NCI-H748 treated with DMSO at 0.1 percent for 48 hours (cell line): ENCODE data around the gene ZNF729.
"Not testable (repeated sequence)": the region's sequence is repeated elsewhere in the genome, so short reads cannot be mapped to it uniquely, and the experiment has no call there.

ENCODE experiments used
- DNase-seq: peaks from one replicate; lab custom pipeline; 2025; lab: John Stamatoyannopoulos, UW

Gene ZNF729

DNA sequence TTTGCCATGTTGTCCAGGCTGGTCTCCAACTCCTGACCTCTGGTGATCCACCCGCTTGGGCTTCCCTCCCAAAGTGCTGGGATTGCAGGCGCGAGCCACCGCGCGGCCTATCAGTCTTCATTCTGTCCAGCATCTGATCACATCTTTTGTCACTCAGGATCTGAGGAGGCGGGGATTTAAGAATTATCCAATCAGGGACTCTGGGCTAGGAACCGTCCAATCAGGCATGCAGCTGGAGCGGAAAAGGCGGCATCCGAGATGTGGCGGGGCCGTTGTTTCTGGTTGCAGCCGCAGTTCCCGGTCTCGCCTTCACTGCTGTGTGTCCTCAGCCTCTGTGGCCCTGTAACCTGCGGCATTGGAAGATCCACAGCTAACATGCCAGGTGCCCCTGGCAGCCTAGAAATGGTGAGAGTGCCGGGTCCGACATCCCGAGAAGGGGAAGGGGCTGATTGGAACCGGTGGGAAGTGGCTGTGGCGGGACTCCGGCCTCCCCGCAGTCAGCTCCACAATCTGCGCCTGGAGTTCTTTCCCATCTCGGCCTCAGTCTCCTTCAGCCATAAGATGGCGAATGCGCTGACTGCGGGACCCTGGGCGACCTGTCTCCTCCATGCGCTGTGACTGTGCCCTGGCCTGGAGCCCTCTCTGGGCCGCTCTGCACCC lies at the start of gene ZNF729:
Gene ZNF729 (plus strand): TSS at position 291 of the 660 bp plus-strand sequence. CDS start 85 bp downstream, at position 376.
- no peak for DNase-seq

DNA sequence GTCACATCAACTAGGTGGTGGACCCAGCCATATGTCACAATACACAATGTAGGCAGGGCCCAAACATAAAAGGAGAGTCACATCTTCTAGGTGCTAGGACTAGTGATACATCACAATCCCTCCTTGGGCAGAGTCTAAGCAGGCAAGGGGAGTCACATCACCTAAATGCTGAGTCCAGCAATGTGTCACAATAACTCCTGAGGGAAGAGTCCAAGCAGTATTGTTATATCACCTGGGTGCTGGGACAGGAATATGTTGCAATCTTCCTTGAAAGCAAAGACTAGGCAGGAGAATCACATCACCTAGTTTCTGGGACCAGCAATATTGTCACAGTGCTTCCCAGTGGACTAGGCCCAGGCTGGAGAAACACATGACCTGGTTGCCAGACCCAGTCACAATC lies 29.4 kb upstream of the ZNF729 start:
- DNase-seq, result no peak

GRCh38 chr19:22257381-22257780 lies 28.9 kb upstream of the ZNF729 start:
- DNase-seq, result no peak

GRCh38 chr19:22257916-22258315 lies 28.3 kb upstream of the ZNF729 start:
- no peak for DNase-seq

- no peak for DNase-seq
Measured at GRCh38 chr19:22260499-22260898, 25.7 kb upstream of the ZNF729 start.

- DNase-seq, result no peak
Measured at GRCh38 chr19:22261596-22261995, 24.6 kb upstream of the ZNF729 start.

GRCh38 chr19:22263121-22263520 lies 23.1 kb upstream of the ZNF729 start:
- DNase-seq, result no peak

- DNase-seq, result not testable (repeated sequence)
Measured at GRCh38 chr19:22321554-22321953, 35.3 kb downstream of the ZNF729 start.

- no peak for DNase-seq
Measured at GRCh38 chr19:22326219-22326618, 40.0 kb downstream of the ZNF729 start.

DNA sequence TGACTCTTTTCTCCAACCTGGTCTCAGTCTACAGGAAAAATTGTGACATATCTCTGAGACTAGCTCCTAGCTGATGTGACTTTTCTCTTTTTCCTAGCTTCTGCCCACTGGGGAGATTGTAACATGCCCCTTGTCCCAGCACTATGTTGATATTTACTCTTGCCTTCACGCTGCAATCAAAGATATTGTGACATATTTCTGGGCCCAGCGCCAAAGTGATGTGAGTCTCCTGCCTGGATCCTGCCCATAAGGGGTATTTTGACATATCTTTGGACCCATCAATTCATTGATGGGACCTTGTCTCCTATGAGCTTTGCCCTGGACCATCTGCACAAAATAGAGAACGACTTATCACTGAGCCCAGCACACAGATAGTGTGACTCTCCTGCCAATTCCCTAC lies 41.1 kb downstream of the ZNF729 start:
- DNase-seq, result no peak

- no peak for DNase-seq
Measured at GRCh38 chr19:22331521-22331920, 45.3 kb downstream of the ZNF729 start.

DNA sequence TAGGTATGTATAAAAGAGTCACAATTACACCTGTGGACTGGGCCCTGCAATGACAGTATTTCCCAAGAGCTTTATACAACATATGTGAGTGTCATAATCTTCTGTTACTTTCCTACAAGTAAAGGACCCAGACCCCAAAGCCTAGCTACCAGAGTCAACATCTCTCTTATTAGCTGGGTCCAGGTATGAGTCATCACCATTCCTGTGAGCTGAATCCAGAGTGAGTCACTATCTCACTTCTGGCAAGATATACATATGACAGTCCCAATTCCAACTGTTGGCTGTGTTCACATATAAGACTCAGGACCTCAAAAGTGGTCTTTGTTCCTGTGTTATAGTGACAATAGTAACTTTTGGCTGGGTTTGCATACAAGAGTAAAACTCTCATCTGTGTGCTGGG lies 46.7 kb downstream of the ZNF729 start:
- DNase-seq, result no peak

DNA sequence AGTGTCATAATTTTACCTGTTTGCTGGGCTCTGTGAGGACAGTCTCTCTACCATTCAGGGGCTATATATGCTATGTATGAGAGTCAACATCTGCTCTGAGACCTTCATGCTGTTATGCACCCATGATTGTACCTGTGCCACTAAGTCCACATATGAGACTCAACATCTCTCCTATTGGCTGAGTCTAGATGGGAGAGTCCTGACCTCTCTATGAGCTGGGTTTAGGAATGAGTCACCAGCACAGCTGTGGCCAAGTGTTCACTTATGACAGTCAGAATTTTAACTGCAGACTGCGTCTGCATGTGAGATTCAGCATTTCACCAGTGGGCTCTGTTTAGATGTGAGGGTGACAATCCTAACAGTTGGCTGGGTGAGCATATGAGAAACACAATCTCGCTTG lies 49.5 kb downstream of the ZNF729 start:
- DNase-seq, result no peak

GRCh38 chr19:22354665-22355064 lies 68.4 kb downstream of the ZNF729 start:
- no peak for DNase-seq
